A549 (cell line): ENCODE data around the gene GATA6. TPM values are rescaled to one million over a fixed set of nuclear protein-coding genes. Genes with fewer than 3 reads are reported as not detected.

Experiments
- ATAC-seq, 2 experiments: fragments of 200-7000 bp in 1 of 2; fragments of >200 bp in 1 of 2; cut with Nextera tagmentation in 1 of 2; cut with Tn5 transposase in 1 of 2; 3 replicates each; pipeline versions ENCODE4 v1.8.0 to v1.9.1; 2018 to 2020; ENCODE audit warnings: mild to moderate bottlenecking in 1 of 2, moderate library complexity in 1 of 2
- CTCF ChIA-PET: fragments of 300-600 bp; sonication (Branson Sonifier 250); formaldehyde crosslinking; extraction: SDS; loops from one replicate; lab custom pipeline; 2021; ENCODE audit warnings: antibody characterized with exemption, inconsistent platforms; lab: Yijun Ruan, JAX
- POLR2A ChIA-PET: fragments of 350-600 bp; formaldehyde crosslinking; extraction: SDS; loops from one replicate; lab custom pipeline; 2021; ENCODE audit warnings: antibody characterized with exemption, inconsistent platforms; lab: Yijun Ruan, JAX
- DNase-seq, 2 experiments: peaks; one replicate each; pipeline versions ENCODE4 v3.0.0 to v3.0.0-alpha.2; 2011 to 2016; ENCODE audit warnings: low read depth in 1 of 2, low spot score in 1 of 2
- FAIRE-seq: peaks from 2 replicates; lab custom pipeline; 2011; peaks lifted over from hg19 to GRCh38; lab: Jason Lieb, UNC
- H3K27ac ChIP-seq, 2 experiments: fragments of >200 bp; sonication (Bioruptor Twin); formaldehyde crosslinking; 3 replicates each; pipeline ENCODE4 v1.5.1; 2016 to 2017
- H3K4me1 ChIP-seq: fragments of >200 bp; sonication (Bioruptor Twin); formaldehyde crosslinking; 3 replicates; pipeline ENCODE4 v1.6.1; 2016
- H3K4me2 ChIP-seq: fragments of >200 bp; sonication (Bioruptor Twin); formaldehyde crosslinking; 3 replicates; pipeline ENCODE4 v1.6.1; 2016
- H3K4me3 ChIP-seq: fragments of >200 bp; sonication (Bioruptor Twin); formaldehyde crosslinking; 3 replicates; pipeline ENCODE4 v1.5.1; 2016
- H3K9me3 ChIP-seq: fragments of >200 bp; sonication (Bioruptor Twin); formaldehyde crosslinking; 3 replicates; pipeline ENCODE4 v1.6.1; 2016
- CTCF ChIP-seq: fragments of >200 bp; sonication (Bioruptor Twin); formaldehyde crosslinking; IDR thresholded peaks from 3 replicates; pipeline ENCODE4 v1.5.1; 2016
- E2F6 ChIP-seq: IDR thresholded peaks from 2 replicates; pipeline ENCODE4 v1.6.1; 2012; ENCODE audit warnings: low read depth, borderline replicate concordance
- ESRRA ChIP-seq: fragments of 150-350 bp; IDR thresholded peaks from 2 replicates; pipeline ENCODE4 v1.6.1; 2014; ENCODE audit warnings: mild to moderate bottlenecking, low read length, borderline replicate concordance
- HDAC2 ChIP-seq: fragments of 200-600 bp; sonication (generic); IDR thresholded peaks from 2 replicates; pipeline ENCODE4 v1.6.1; 2016
- HEYL ChIP-seq: fragments of 250-450 bp; sonication (Bioruptor Pico); IDR thresholded peaks from 2 replicates; pipeline ENCODE4 v1.8.0; 2021; ENCODE audit warnings: mild to moderate bottlenecking, moderate library complexity
- HOXA7 ChIP-seq: fragments of 250-450 bp; sonication (Bioruptor Pico); IDR thresholded peaks from 2 replicates; pipeline ENCODE4 v1.5.0; 2020; ENCODE audit warnings: mild to moderate bottlenecking, moderate library complexity
- HOXB13 ChIP-seq: fragments of 250-450 bp; sonication (Bioruptor Pico); IDR thresholded peaks from 2 replicates; pipeline ENCODE4 v1.5.0; 2020; ENCODE audit warnings: low read depth, mild to moderate bottlenecking, moderate library complexity
- KDM1A ChIP-seq: fragments of 200-600 bp; sonication (generic); IDR thresholded peaks from 2 replicates; pipeline ENCODE4 v1.6.1; 2016; ENCODE audit warnings: low read depth, mild to moderate bottlenecking
- NFE2L2 ChIP-seq: fragments of 150-350 bp; conservative IDR thresholded peaks from 2 replicates; pipeline ENCODE4 v1.6.1; 2014; ENCODE audit warnings: low read length
- POLR2A ChIP-seq: IDR thresholded peaks from 2 replicates; pipeline ENCODE4 v1.6.1; 2012; ENCODE audit warnings: mild to moderate bottlenecking, low read length
- REST ChIP-seq: fragments of 200-600 bp; sonication (generic); IDR thresholded peaks from 2 replicates; pipeline ENCODE4 v1.6.1; 2016; ENCODE audit warnings: antibody characterized with exemption, mild to moderate bottlenecking, moderate library complexity
- ZC3H11A ChIP-seq: fragments of 450-650 bp; IDR thresholded peaks from 2 replicates; pipeline ENCODE4 v1.6.1; 2014; ENCODE audit warnings: antibody characterized with exemption, mild to moderate bottlenecking
- ZNF302 ChIP-seq: fragments of 250-450 bp; sonication (Bioruptor Pico); IDR thresholded peaks from 2 replicates; pipeline ENCODE4 v1.9.0; 2021; ENCODE audit warnings: inconsistent platforms, mild to moderate bottlenecking, moderate library complexity
- WGBS: methylation state at CpG from one replicate; pipeline ENCODE4 v1.1.6; 2017; ENCODE audit errors: missing lambda C conversion rate; 5-methylcytosine and 5-hydroxymethylcytosine counted together
- polyA plus RNA-seq, 4 experiments: library from polyadenylated mRNA; depleted of rRNA in 3 of 4; stranded (reverse); fragments of >200 nt; fragmentation: RNase III in 1 of 4; extraction: RNeasy Plus Mini Kit Qiagen cat#74134 plus additional on column Dnase treatment in 1 of 4; gene quantifications; 2 replicates in 3 of 4; 3 replicates in 1 of 4; pipeline ENCODE4 v1.2.3, GENCODE V29; 2011 to 2017

Gene GATA6
- polyA plus RNA-seq, 2 of the 4 experiments (the other 2 are of a cell fraction) = 1.2 to 1.3 TPM

GRCh38 chr18:22173221-22173927 lies 4.0 kb downstream of the GATA6 start (continued):
- TF ChIP-seq REST = no peak

GRCh38 chr18:22173928-22174301 lies 4.5 kb downstream of the GATA6 start:
- Histone ChIP-seq H3K4me1 (no peaks in the 10 kb centered on the region), H3K27ac (no peak overlapping the region), H3K4me3 (no peak overlapping the region), H3K9me3 (no peaks in the 10 kb centered on the region), H3K4me2 (no peak overlapping the region)
- FAIRE-seq (no peak), ATAC-seq (no peak), DNase-seq (no peak)
- ChIA-PET POLR2A (no interaction called here), CTCF (interaction anchor here (0.8 to 1.4 kb wide), 2 partner anchors 14 to 389 kb away, joined by 3 to 4 read pairs; no protein-coding TSS in a partner anchor)
- TF ChIP-seq HDAC2 (no peak), ZNF302 (CRISPR knock-in tag) (no peak), POLR2A (no peak), ZC3H11A (no peak), NFE2L2 (no peak), CTCF (no peak), E2F6 (no peak), HOXA7 (CRISPR knock-in tag) (no peak)
- WGBS = 87% methylated on average over 6 of the region's 6 CpGs

- no peak overlapping the region for H3K27ac ChIP-seq
- no peak overlapping the region for H3K4me3 ChIP-seq
- WGBS = 88% methylated on average over 6 of the region's 6 CpGs
- FAIRE-seq (no peak), DNase-seq (no peak), ATAC-seq (no peak)
- H3K4me1 ChIP-seq = no peaks in the 10 kb centered on the region
- ChIA-PET POLR2A (no interaction called here), CTCF (interaction anchor here (0.8 to 1.4 kb wide), 2 partner anchors 13 to 388 kb away, joined by 3 to 4 read pairs; no protein-coding TSS in a partner anchor)
- no peak overlapping the region for H3K4me2 ChIP-seq
- H3K9me3 ChIP-seq = no peaks in the 10 kb centered on the region
- TF ChIP-seq HEYL (no peak), REST (no peak), KDM1A (no peak), HOXB13 (CRISPR knock-in tag) (no peak), ESRRA (no peak)
These were observed 5.2 kb downstream of the GATA6 start for GRCh38 chr18:22174341-22175145.
